Measurements from ENCODE around the gene RAF1.

- TF ChIP-seq NONO (IDR thresholded peaks at IDR 0.05) (no peak), NONO (CRISPR knock-in tag; conservative IDR thresholded peaks at IDR 0.05) (no peak), POLR2A (IDR thresholded peaks at IDR 0.05; ENCODE audit: insufficient read depth in 1 of 2, low read depth in 2 of 2, low read length in 2 of 2) (no peak)
These were observed 20.2 kb downstream of the RAF1 start for GRCh38 chr3:12643724-12644123.
